Measurements from ENCODE around the gene GCDH. TPM values are rescaled to one million over a fixed set of nuclear protein-coding genes. Genes with fewer than 3 reads are reported as not detected.
A peak's percentile ranks its signal among the peaks of the same experiment; 100 is the strongest.

Gene GCDH
- total RNA-seq, 1 experiment from 2014 or later, result 59.4 TPM

DNA sequence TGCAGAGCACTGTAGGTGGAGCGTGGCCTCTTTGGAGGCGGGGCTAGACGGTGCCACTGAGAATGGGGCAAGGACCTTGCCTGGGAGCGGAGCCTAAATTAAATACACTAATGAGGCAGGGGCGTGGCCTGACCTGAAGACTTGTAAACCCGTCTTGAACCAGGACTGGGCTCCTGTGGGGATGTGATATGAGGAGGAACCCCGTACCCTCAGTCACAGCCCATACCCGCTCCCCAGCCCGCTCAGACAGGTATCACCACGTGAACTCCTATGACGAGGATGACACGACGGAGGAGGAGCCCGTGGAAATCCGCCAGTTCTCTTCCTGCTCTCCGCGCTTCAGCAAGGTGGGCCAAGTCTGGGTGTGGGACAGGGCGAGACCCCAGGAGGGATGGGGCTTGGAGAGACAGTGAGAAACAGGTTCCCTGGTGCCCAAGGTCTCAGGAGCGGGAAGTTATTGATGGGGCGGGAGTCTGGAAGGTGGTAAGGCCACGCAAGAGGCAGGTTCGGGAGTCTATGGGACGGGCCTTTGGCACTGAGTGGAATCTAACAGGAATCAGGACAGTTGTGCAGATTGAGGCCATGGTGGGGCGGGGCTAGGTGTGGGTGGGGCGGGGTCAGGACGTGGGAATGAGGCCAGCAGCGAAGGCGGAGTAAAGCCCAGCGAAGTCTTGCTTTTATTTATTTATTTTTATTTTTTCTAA lies 24.4 kb upstream of the GCDH start:
- Histone ChIP-seq H3K36me3 (replicated peaks; ENCODE audit: control insufficient read depth, insufficient read depth, low read length) (peaks cover 2% of the 10 kb centered on the region; the same call in 1 of the 2 replicates), H3K4me3 (ENCODE audit: insufficient read depth, low read depth, low read length) (no peak overlapping the region; the same call in 1 of the 2 replicates), H3K27me3 (ENCODE audit: control insufficient read depth, insufficient read depth, low read length) (no peaks in the 10 kb centered on the region; the same call in 1 of the 2 replicates)
- peak; percentile 76 for DNase-seq

DNA sequence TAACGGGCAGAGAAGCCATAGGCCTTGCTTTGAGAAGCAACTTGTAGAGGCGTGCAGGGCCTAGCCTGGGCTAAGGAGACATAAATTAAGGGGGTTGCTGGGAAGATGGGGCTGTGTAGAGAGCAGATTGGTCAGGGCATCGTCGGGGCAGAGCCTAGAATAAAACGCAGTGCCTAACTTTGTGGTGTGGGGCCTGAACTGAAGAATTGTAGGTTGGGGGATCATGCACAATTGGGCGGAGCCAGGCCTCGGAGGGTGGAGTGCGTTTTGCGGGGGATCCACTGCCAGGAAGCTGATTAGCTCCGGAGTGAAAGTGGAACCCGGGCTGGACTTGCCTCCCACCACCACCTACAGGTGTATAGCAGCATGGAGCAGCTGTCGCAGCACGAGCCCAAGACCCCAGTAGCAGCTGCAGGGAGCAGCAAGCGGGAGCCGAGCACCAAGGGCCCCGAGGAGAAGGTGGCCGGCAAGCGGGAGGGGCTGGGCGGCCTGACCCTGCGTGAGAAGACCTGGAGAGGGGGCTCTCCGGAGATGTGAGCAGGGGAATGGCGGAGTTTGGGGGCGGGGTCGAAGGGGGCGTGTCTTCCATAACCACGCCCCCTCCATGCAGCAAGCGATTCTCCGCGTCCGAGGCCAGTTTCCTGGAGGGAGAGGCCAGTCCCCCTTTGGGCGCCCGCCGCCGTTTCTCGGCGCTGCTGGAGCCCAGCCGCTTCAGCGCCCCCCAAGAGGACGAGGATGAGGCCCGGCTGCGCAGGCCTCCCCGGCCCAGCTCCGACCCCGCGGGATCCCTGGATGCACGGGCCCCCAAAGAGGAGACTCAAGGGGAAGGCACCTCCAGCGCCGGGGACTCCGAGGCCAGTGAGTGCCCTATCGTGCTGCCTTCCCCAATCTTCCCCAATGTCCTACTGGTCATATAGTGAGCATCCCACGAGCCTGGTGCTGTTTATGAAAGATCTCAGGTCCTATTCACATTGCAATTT lies 23.6 kb upstream of the GCDH start:
- Histone ChIP-seq H3K4me3 (ENCODE audit: insufficient read depth, low read depth, low read length) (peak overlapping the region; percentile 58), H3K36me3 (replicated peaks; ENCODE audit: control insufficient read depth, insufficient read depth, low read length) (peaks cover 2% of the 10 kb centered on the region; the same call in 1 of the 2 replicates), H3K27me3 (ENCODE audit: control insufficient read depth, insufficient read depth, low read length) (no peaks in the 10 kb centered on the region; the same call in 1 of the 2 replicates)
- DNase-seq, result peak; percentile 99

DNA sequence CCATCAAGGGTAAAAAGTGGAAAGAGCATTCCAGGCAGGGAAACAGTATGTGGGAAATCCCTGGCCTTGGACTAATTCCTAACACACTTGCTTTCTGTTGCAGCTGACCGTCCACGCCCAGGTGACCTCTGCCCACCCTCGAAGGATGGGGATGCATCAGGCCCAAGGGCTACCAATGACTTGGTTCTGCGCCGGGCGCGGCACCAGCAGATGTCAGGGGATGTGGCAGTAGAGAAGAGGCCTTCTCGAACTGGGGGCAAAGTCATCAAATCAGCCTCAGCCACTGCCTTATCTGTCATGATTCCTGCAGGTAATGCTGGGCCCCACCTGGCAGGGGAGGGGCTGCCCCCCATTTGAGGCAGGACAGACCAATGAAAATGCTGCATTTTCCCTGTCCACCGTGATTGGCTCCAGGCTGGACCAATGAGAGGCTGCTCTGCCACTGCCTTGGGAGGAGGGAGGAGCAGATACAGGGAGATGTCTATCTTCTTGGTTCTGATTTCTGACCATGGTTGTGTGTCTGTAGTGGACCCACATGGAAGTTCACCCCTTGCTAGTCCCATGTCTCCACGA lies 22.3 kb upstream of the GCDH start:
- peak; percentile 95 for DNase-seq
- peaks cover 2% of the 10 kb centered on the region; the same call in 1 of the 2 replicates for H3K36me3 ChIP-seq (replicated peaks; ENCODE audit: control insufficient read depth, insufficient read depth, low read length)
- H3K27me3 ChIP-seq (ENCODE audit: control insufficient read depth, insufficient read depth, low read length), result peaks cover 5% of the 10 kb centered on the region; the same call in 1 of the 2 replicates
- H3K4me3 ChIP-seq (ENCODE audit: insufficient read depth, low read depth, low read length), result no peak overlapping the region

DNA sequence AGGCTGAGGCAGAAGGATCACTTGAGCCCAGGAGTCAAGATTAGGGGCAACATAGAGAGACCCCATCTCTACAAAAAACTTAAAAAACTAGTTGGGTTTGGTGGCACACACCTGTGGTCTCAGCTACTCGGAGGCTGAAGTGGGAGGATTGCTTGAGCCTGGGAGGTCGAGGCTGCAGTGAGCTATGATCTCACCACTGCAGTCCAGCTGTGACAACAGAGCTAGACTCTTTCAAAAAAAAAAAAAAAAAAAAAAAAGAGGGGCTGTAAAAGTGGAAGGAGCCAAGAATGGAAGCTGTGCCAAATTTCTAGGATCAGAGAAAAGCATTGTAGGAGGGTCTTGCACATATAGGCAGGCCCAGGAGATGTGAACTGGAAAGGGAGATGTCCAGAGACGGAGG lies 19.3 kb upstream of the GCDH start:
- H3K36me3 ChIP-seq (replicated peaks; ENCODE audit: control insufficient read depth, insufficient read depth, low read length), result peaks cover 2% of the 10 kb centered on the region; the same call in 1 of the 2 replicates
- H3K4me3 ChIP-seq (ENCODE audit: insufficient read depth, low read depth, low read length), result no peak overlapping the region
- peaks cover 24% of the 10 kb centered on the region; the same call in 1 of the 2 replicates for H3K27me3 ChIP-seq (ENCODE audit: control insufficient read depth, insufficient read depth, low read length)
- no peak for DNase-seq

DNA sequence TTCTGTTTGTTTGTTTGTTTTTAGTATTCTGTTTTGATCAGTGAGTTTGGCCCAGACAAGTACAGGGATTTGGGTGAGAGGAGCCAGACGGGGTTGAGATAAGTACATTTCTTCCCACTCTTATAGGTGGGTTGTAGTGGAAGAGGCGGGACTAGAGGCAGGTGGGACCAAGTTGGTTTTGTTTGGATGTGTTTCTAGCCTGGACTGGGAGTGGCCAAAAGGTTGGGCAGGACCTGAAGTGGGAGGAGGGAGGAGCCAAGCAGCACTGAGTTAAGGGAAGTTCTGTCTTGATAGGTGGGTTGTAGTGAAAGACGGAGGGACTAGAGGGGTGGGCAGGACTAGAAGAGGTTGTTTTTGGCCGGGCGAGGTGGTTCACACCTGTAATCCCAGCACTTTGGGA lies 18.7 kb upstream of the GCDH start:
- Histone ChIP-seq H3K27me3 (ENCODE audit: control insufficient read depth, insufficient read depth, low read length) (peaks cover 24% of the 10 kb centered on the region; the same call in 1 of the 2 replicates), H3K4me3 (ENCODE audit: insufficient read depth, low read depth, low read length) (no peak overlapping the region), H3K36me3 (replicated peaks; ENCODE audit: control insufficient read depth, insufficient read depth, low read length) (peaks cover 2% of the 10 kb centered on the region; the same call in 1 of the 2 replicates)
- DNase-seq, result peak; percentile 49

DNA sequence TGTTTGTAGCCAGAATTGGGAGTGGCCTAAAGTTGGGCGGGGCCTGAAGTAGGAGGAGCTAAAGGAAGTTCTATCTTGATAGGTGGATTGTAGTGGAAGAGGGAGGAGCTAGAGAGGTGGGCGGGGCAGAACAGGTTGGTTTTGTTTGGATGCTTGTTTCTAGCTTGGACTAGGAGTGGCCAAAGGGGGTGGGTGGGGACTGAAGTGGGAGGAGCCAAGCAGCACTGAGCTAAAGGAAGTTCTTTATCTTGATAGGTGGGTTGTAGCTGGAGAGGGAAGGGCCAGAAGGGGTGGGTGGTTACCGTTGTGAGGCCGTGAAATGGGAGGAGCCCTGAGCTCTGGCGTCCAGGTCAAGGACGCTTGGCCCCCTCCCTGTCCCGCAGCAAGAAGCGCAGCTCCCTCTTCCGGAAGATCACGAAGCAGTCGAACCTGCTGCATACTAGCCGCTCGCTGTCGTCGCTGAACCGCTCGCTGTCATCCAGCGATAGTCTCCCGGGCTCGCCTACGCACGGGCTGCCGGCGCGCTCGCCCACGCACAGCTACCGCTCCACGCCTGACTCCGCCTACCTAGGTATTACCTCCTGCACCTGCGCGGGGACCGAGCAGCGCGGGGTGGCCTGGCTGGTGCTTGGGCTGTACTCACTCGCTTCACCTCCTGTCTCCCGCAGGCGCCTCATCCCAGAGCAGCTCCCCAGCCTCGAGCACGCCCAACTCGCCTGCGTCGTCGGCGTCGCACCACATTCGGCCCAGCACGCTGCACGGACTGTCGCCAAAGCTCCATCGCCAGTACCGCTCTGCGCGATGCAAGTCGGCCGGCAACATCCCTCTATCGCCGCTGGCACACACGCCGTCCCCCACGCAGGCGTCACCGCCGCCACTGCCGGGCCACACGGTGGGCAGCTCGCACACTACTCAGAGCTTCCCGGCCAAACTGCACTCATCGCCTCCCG lies 17.7 kb upstream of the GCDH start:
- H3K36me3 ChIP-seq (replicated peaks; ENCODE audit: control insufficient read depth, insufficient read depth, low read length), result peaks cover 4% of the 10 kb centered on the region
- H3K4me3 ChIP-seq (ENCODE audit: insufficient read depth, low read depth, low read length), result peak overlapping the region; percentile 28; the same call in 1 of the 2 replicates
- DNase-seq, result peak; percentile 79
- peaks cover 25% of the 10 kb centered on the region; the same call in 1 of the 2 replicates for H3K27me3 ChIP-seq (ENCODE audit: control insufficient read depth, insufficient read depth, low read length)

DNA sequence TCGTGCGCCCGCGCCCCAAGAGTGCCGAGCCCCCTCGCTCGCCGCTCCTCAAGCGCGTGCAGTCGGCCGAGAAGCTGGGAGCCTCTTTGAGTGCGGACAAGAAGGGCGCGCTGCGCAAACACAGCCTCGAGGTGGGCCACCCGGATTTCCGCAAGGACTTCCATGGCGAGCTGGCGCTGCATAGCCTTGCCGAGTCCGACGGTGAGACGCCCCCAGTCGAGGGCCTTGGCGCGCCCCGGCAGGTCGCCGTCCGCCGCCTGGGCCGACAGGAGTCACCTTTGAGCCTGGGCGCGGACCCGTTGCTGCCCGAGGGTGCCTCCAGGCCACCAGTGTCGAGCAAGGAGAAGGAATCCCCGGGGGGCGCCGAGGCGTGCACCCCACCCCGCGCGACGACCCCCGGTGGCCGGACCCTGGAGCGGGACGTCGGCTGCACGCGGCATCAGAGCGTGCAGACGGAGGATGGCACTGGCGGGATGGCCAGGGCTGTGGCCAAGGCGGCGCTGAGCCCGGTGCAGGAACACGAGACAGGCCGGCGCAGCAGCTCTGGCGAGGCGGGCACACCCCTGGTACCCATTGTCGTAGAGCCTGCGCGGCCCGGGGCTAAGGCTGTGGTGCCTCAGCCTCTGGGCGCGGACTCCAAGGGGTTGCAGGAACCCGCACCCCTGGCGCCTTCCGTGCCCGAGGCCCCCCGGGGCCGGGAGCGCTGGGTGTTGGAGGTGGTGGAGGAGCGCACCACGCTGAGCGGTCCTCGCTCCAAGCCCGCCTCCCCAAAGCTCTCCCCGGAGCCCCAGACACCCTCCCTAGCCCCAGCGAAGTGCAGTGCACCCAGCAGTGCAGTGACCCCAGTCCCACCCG lies 16.8 kb upstream of the GCDH start:
- peaks cover 3% of the 10 kb centered on the region for H3K36me3 ChIP-seq (replicated peaks; ENCODE audit: control insufficient read depth, insufficient read depth, low read length)
- DNase-seq, result peak; percentile 45
- peak overlapping the region; percentile 28; the same call in 1 of the 2 replicates for H3K4me3 ChIP-seq (ENCODE audit: insufficient read depth, low read depth, low read length)
- peaks cover 26% of the 10 kb centered on the region; the same call in 1 of the 2 replicates for H3K27me3 ChIP-seq (ENCODE audit: control insufficient read depth, insufficient read depth, low read length)

DNA sequence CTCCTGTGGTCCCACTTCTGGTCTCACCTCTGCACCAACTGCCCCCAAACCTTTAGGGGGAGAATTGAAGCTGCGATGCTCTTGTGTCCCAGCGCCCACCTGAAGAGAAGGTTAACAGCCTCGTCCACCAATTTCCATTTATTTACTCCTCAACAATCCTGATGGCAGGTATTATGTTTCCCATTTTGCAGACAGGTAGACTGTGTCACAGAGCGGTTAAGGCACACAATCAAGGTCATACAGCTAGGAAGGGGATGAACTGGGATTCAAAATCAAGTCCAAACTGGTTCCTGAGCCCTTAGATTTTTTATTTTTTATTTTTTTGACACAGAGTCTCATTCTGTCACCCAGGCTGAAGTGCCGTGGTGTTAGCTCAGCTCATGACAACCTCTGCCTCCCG lies 15.9 kb upstream of the GCDH start:
- no peak for DNase-seq
- H3K4me3 ChIP-seq (ENCODE audit: insufficient read depth, low read depth, low read length), result no peak overlapping the region
- peaks cover 30% of the 10 kb centered on the region; the same call in 1 of the 2 replicates for H3K27me3 ChIP-seq (ENCODE audit: control insufficient read depth, insufficient read depth, low read length)
- H3K36me3 ChIP-seq (replicated peaks; ENCODE audit: control insufficient read depth, insufficient read depth, low read length), result peaks cover 3% of the 10 kb centered on the region

DNA sequence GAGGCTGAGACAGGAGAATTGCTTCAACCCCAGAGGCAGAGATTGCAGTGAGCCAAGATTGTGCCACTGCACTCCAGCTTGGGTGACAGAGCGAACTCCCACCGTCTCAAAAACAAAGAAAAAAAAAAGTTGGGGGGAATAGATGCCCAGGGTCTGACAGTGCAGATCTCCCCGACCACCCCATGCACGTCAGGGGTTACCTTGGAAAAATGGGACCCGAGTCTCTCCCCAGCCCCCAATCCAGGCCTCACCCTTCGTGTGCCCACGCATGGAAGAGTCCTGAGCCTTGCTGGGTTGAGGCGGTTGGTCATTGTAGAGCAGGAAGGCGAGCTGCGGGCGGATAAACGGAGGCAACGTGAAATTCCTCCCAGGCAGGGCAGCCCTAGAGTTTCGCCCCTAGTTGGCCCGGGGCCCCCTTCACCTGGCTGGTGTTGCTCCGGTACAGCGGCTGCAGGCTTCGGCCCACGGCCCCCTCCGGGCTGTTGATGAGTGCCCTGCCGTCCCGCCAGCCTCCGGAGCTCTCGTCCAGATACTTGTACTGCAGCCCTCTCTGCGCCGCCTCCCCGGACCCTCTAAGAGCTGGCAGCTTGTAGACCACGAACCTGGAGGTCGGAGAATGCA lies 10.3 kb upstream of the GCDH start:
- H3K27me3 ChIP-seq (ENCODE audit: control insufficient read depth, insufficient read depth, low read length), result peaks cover 38% of the 10 kb centered on the region
- peak overlapping the region; percentile 80 for H3K4me3 ChIP-seq (ENCODE audit: insufficient read depth, low read depth, low read length)
- DNase-seq, result peak; percentile 85
- peaks cover 3% of the 10 kb centered on the region for H3K36me3 ChIP-seq (replicated peaks; ENCODE audit: control insufficient read depth, insufficient read depth, low read length)

DNA sequence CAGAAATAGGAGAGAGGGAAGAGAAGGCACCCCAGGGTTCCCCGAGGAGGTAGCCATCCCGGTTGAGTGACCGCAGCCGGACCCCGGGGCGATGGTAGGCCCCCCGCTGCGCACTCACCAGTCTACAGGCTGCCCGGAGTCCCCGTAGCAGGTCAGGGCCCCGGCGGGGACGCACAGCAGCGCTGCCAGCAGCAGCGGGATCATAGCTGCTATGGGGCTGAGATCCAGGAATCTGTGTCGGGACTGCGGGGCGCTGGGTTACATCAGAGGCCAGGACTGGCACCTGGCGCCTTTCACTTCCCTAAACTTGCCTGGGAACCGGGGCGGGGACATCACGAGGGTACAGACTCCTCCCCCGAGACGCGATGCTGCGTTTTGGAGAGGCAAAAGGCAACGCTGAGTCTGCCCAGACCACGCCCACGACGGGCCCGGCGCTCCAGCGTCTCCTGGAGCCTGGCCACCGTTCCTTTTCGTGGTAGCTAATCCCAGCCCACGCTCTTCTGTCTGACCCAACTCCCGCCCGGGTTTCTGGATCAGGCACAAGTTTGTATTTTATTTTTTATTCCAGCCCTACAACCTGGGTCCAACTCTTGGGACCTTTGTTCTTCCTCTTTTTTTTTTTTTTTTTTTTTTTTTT lies 9.7 kb upstream of the GCDH start, which contains the start of gene DNASE2:
DNASE2 (minus strand) TSS at position 278 of the 637 bp plus-strand sequence; CDS start at position 204, 74 bp downstream.
- H3K4me3 ChIP-seq (ENCODE audit: insufficient read depth, low read depth, low read length), result peak within 1 kb of the TSS; percentile 80
- DNase-seq, result peak; percentile 98
- H3K27me3 ChIP-seq (ENCODE audit: control insufficient read depth, insufficient read depth, low read length), result peaks cover 41% of the 10 kb centered on the region
- H3K36me3 ChIP-seq (replicated peaks; ENCODE audit: control insufficient read depth, insufficient read depth, low read length), result peaks cover 3% of the 10 kb centered on the region

DNA sequence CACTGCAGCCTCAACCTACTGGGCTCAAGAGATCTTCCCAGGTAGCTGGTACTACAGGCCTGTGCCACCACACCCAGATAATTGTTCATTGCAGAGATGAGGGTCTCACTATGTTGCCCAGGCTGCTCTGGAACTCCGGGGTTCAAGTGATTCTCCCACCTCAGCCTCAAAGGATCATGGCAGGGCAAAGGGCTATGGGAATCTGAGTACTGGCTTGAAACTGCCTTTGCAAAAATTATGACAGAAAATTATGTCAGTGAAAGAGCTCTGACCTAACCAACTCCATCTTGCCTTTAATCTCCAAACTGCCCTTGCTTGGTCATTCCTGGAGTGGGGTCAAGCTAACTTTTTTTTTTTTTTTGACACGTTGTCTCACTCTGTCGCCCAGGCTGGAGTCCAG lies 8.4 kb upstream of the GCDH start:
- Histone ChIP-seq H3K27me3 (ENCODE audit: control insufficient read depth, insufficient read depth, low read length) (peaks cover 52% of the 10 kb centered on the region), H3K4me3 (ENCODE audit: insufficient read depth, low read depth, low read length) (no peak overlapping the region), H3K36me3 (replicated peaks; ENCODE audit: control insufficient read depth, insufficient read depth, low read length) (peaks cover 3% of the 10 kb centered on the region)
- DNase-seq, result no peak

DNA sequence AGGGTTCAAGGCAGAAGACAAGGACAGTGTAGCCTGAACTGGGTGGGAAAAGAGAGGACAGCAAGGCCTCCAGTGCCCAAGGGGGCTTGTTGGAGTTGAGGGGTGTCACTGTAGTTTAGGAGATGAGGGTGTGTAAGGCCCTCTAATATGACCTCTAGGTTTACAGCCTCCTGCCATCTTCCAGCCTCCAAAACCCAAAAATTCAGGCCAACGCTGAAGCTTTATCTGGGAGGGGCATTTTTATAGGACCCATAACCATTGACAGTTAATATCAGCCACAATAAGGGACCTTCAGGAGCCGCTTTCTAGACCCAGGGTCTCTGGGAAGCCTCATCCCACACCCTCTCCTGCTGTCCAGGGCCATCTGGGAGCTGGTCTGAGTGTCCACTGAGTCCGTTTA lies 6.8 kb upstream of the GCDH start:
- H3K36me3 ChIP-seq (replicated peaks; ENCODE audit: control insufficient read depth, insufficient read depth, low read length), result no peaks in the 10 kb centered on the region
- H3K4me3 ChIP-seq (ENCODE audit: insufficient read depth, low read depth, low read length), result no peak overlapping the region
- DNase-seq, result no peak
- peaks cover 53% of the 10 kb centered on the region for H3K27me3 ChIP-seq (ENCODE audit: control insufficient read depth, insufficient read depth, low read length)

Measured in H7 (cell line).